NCI-H1930 (cell line): ENCODE measurements around the gene IL10RB.

Experiments used
- DNase-seq, 2 experiments: peaks; one replicate each; lab custom pipeline; 2025; lab: John Stamatoyannopoulos, UW

The IL10RB gene

DNA sequence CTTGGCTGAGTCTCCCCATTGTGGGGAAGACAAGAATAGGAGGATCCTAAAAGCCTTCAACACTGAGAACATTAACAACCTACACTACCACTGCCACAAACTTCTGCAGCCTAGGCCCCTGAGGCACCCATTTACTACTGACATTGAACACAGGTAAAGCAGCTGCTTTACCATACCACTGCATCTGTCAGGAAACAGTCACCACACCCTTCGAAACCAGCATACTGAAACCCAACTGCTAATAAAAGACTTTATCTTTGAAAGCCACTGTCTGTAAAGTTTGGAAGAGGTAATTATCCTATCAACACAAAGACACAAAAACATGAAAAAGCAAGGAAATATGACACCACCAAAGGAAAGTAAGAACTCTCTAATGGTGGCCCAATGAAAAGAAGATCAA lies 66.0 kb downstream of the IL10RB start:
- no peak for DNase-seq

DNA sequence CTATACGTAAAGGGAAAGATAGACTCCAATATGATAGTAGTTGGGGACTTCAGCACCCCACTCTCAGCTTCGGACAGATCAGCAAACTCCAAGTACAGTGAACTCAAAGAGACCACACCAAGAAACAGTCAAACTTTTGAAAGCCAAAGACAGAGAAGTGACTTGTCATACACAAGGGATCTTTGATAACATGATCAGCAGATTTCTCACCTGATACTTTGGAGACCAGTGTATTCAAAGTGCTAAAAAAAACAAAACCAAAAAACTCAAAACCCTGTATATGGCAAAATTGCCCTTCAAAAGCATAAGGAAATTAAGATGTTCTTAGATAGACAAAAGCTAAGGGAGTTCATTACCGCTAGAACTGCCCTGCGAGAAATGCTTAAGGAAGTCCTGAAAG lies 68.0 kb downstream of the IL10RB start:
- no peak for DNase-seq

DNA sequence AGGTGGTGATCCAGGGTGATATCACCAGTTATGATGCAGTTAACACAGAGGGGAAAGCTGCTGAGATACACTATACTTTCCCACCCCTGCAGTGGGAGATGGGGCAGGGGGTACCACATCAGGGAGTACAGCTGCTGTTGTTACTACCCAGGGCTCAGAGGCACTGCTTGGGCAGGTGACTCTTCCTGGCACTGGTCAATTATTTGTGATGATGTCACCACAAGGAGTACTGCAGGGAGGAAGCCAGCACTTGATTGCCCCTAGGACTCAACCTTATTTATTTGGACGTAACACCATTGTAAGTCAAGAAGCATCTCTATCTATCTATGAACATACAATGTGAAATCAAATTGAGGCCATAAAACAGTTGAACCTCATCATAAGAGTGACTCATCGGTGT lies 68.7 kb downstream of the IL10RB start:
- DNase-seq = no peak

DNA sequence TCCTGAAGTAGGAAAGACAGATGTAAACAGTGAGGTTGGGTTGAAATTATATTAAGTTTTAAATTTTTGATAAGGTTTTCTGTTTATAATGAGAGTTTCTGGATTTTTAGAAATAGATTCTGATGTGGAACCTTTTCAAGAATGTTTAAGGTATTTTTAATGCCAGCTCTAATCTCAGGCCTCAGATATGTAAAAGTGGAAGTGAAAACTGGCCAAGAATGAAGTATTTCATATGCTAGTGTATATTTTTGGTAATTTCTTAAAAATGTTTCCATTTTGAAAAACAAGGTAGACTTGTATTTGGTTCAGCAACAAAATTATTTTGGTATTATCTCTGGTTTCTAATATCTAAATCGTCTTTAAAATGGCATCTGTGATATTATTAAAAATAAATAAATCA lies 73.0 kb downstream of the IL10RB start:
- no peak for DNase-seq

DNA sequence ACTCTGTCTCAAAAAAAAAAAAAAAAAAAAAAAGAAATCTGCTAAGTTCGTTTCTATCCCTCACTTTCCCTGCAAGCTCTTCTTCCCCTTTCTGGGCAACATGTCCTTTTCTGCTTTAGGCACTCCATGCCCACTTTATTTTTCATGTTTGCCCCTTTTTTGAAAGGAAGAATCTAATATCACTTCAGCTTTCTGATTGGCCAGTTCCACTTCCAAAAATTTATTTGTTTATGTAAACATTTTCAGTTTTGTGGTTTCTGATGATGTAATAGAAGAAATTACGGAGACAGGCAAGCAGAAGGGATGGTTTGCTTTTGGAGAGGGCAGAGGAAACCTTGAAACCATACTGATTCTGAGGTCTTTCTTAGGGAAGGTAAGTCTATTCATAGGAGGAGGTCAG lies 73.8 kb downstream of the IL10RB start:
- no peak for DNase-seq

DNA sequence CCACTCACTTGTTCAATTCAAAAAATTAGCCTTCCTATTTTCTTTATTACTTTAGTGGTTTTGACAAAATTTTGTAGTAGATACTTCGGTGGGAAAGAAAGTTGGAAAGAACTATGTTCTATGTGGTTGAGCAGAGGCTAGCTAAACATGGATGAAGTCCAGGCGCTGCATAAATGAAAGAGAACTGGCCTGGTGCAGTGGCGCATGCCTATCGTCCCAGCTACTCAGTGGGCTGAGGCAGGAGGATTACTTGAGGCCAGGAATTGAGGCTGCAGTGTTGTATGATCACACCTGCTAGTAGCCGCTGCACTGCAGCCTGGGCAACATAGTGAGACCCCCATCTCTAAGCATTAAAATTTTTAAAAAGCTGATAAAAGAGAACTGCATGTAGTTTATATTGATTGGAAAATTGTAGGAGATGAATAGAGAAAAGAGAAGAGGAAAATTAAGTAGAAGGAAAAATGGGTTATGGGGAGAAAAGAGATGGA lies 79.6 kb downstream of the IL10RB start:
- no peak for DNase-seq
